Measurements from ENCODE around the gene HAPLN1.

DNA sequence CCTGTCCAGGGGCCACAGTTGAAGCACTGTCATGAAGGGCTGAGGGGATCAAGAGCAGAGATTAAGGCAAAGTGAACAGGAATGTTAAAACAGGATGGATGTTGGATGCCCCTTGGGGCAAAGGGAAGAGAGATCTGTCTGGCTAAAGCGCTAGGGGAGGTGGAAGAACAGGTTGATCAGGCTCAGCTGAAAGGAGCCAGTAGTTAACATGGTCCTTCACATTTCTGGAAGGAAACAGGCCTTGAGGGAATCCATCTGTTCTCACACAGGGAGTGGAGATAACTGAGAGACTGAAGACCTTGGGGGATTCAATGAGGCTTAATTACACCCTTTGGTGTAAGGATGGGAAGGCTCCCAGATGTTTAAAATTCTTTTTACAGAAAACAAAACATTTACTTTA lies 5.8 kb downstream of the HAPLN1 start:
- TF ChIP-seq, protein P1, sequence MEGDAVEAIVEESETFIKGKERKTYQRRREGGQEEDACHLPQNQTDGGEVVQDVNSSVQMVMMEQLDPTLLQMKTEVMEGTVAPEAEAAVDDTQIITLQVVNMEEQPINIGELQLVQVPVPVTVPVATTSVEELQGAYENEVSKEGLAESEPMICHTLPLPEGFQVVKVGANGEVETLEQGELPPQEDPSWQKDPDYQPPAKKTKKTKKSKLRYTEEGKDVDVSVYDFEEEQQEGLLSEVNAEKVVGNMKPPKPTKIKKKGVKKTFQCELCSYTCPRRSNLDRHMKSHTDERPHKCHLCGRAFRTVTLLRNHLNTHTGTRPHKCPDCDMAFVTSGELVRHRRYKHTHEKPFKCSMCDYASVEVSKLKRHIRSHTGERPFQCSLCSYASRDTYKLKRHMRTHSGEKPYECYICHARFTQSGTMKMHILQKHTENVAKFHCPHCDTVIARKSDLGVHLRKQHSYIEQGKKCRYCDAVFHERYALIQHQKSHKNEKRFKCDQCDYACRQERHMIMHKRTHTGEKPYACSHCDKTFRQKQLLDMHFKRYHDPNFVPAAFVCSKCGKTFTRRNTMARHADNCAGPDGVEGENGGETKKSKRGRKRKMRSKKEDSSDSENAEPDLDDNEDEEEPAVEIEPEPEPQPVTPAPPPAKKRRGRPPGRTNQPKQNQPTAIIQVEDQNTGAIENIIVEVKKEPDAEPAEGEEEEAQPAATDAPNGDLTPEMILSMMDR (conservative IDR thresholded peaks at IDR 0.05 in 1 of 2, IDR thresholded peaks at IDR 0.05 in 1 of 2; ENCODE audit: extremely low read depth in 1 of 2, insufficient read depth in 1 of 2, low read depth in 1 of 2, low read length in 2 of 2), result no peak
- no peak for TF ChIP-seq EZH2 (IDR thresholded peaks at IDR 0.05; ENCODE audit: borderline replicate concordance, low read length)

Measured in mammary epithelial cell (primary cell).